ENCODE measurements around the gene KCTD19. TPM values are rescaled to one million over a fixed set of nuclear protein-coding genes. Genes with fewer than 3 reads are reported as not detected.

KCTD19 gene
- total and polyA plus RNA-seq, 5 donors from 2014 or later: not detected

DNA sequence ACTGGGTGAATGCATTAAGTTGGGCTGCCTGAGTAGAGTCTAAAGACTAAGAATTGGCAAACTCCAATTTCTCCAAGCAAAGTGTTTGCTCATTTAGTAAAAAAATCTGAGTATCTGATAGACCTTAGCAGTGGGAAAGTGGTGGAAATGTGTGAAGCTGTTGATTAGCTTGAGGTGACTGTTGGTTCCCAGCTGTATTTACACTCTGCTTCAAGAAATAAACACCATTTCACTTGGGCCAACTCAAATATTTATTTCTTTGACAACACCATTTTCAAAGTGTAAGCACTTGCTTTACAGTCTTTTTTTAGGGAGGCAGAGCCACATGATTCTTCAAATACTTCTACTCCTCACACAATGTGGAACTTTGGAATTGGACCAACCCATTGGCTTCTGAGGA lies 8.7 kb downstream of the KCTD19 start:
- peaks cover 38% of the 10 kb centered on the region for H3K27me3 Mint-ChIP-seq
- no peaks in the 10 kb centered on the region for H3K36me3 Mint-ChIP-seq
- H3K9me3 Mint-ChIP-seq: no peaks in the 10 kb centered on the region
- DNase-seq (no peak), ATAC-seq (ENCODE audit: low read depth in 2 of 2) (no peak)
- no peaks in the 10 kb centered on the region for H3K4me1 Mint-ChIP-seq
- Histone ChIP-seq H3K36me3 (ENCODE audit: control insufficient read depth, insufficient read depth, low read length) (no peaks in the 10 kb centered on the region), H3K27me3 (ENCODE audit: control insufficient read depth, insufficient read depth, low read length) (peaks cover 8% of the 10 kb centered on the region), H3K9me3 (ENCODE audit: control insufficient read depth in 2 of 2, low read length in 2 of 2) (no peaks in the 10 kb centered on the region), H3K4me1 (ENCODE audit: control insufficient read depth, insufficient read depth, low read length, poor library complexity, severe bottlenecking) (no peaks in the 10 kb centered on the region), H3K27ac (ENCODE audit: insufficient read depth, low read length, poor library complexity, severe bottlenecking) (no peak overlapping the region), H3K4me3 (ENCODE audit: low read depth, low read length) (no peak overlapping the region)
- no peak overlapping the region for H3K27ac Mint-ChIP-seq
- no peak overlapping the region for H3K4me3 Mint-ChIP-seq

DNA sequence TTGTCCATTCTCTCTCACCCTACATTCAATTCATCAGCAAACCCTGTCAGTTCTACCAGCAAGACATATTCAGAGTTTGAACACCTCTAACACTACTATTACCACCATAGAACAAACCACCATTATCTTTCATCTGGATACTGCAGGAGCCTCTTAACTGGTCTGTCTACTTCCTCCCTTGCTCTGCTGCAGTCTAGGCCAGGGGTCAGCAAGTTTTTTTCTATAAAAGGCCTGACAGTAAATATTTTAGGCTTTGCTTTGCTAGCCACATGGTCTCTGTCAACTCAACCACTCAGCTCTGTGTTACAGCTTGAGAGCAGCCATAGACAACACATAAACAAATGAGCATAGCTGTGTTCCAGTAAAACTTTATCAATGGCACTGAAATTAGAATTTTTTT lies 13.8 kb downstream of the KCTD19 start:
- Histone ChIP-seq H3K27me3 (ENCODE audit: control insufficient read depth, insufficient read depth, low read length) (no peaks in the 10 kb centered on the region), H3K4me3 (ENCODE audit: low read depth, low read length) (no peak overlapping the region), H3K27ac (ENCODE audit: insufficient read depth, low read length, poor library complexity, severe bottlenecking) (no peak overlapping the region), H3K9me3 (ENCODE audit: control insufficient read depth in 2 of 2, low read length in 2 of 2) (no peaks in the 10 kb centered on the region), H3K36me3 (ENCODE audit: control insufficient read depth, insufficient read depth, low read length) (no peaks in the 10 kb centered on the region), H3K4me1 (ENCODE audit: control insufficient read depth, insufficient read depth, low read length, poor library complexity, severe bottlenecking) (no peaks in the 10 kb centered on the region)
- ATAC-seq (ENCODE audit: low read depth in 2 of 2) (no peak), DNase-seq (no peak)
- Mint-ChIP-seq H3K27me3 (peaks cover 4% of the 10 kb centered on the region), H3K9me3 (peaks cover 0 to 2% (median 0%) of the 10 kb centered on the region in 7 donors), H3K27ac (peak overlapping the region in 1 of 3 donors; percentile 32), H3K4me1 (peaks cover 0 to 13% (median 3%) of the 10 kb centered on the region in 4 donors), H3K4me3 (no peak overlapping the region), H3K36me3 (no peaks in the 10 kb centered on the region)

DNA sequence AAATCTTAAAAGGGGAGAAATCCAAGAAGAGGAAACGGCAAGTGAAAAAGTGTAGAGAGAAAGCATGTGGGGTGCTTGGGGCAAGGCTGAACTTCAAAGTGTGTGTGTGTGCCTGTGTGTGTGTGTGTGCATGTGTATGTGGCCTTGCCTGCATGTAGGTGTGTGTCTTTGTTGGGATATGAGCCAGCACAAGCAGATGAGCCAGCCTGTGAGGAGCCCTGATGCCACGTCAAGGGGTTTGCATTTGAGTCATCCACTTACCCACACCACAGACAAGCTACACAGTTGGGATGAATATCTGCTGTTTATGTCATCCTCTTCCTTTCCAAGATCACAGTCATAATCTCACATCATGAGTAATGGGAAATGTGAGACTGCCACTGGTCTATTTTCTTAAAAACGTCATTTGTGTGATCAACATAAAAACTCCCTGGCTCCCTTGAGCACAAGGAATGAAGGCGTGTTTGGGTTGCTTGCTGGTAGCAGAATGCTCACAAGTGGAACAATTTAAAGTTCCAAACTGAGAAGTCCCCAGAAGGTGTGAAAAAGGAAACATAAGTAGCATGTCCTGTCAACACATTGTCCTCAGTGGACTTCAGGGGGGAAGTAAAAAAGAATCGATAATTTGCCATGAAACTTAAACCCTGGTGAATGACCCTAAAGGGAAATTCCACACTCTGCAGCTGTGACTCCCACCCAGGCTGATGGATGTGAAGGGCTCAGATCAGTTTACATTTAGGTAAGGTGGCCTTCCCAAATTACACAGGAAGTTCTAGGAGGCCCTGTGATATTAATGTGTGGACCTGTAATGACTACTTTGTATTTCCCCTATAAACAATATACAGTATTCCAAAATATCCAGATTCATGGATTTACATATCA lies 14.7 kb downstream of the KCTD19 start:
- Histone ChIP-seq H3K27me3 (ENCODE audit: control insufficient read depth, insufficient read depth, low read length) (no peaks in the 10 kb centered on the region), H3K4me3 (ENCODE audit: low read depth, low read length) (no peak overlapping the region), H3K27ac (ENCODE audit: insufficient read depth, low read length, poor library complexity, severe bottlenecking) (no peak overlapping the region), H3K36me3 (ENCODE audit: control insufficient read depth, insufficient read depth, low read length) (no peaks in the 10 kb centered on the region), H3K9me3 (ENCODE audit: control insufficient read depth in 2 of 2, low read length in 2 of 2) (no peaks in the 10 kb centered on the region), H3K4me1 (ENCODE audit: control insufficient read depth, insufficient read depth, low read length, poor library complexity, severe bottlenecking) (no peaks in the 10 kb centered on the region)
- peak in 1 of 3 donors; percentile 75 for DNase-seq
- peak overlapping the region in 1 of 3 donors; percentile 51 for H3K27ac Mint-ChIP-seq
- peak; percentile 60 to 64 for ATAC-seq (ENCODE audit: low read depth in 2 of 2)
- peaks cover 0 to 13% (median 3%) of the 10 kb centered on the region in 4 donors for H3K4me1 Mint-ChIP-seq
- H3K4me3 Mint-ChIP-seq: no peak overlapping the region
- H3K27me3 Mint-ChIP-seq: peaks cover 4% of the 10 kb centered on the region
- H3K36me3 Mint-ChIP-seq: no peaks in the 10 kb centered on the region
- H3K9me3 Mint-ChIP-seq: peaks cover 0 to 2% (median 0%) of the 10 kb centered on the region in 7 donors

DNA sequence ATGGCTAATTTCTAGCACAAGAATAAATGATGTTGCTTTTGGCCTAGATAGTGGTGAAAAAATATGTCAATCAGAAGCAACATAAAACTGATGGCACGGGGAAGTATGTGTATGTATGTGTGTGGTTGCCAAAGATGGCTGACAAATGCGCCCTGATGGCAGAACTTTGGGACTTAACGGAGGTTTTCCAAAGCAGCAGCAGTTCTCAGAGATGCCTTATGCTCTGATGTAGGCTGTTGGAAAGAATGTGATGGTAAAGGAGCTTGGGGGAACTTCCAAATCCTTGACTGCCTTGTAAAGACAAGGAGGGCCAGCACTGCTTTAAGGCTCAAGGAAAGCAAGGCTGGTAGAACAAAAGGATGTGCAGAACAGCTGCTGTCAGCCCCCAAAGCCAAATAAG lies 16.0 kb downstream of the KCTD19 start:
- no peaks in the 10 kb centered on the region for H3K9me3 ChIP-seq (ENCODE audit: control insufficient read depth in 2 of 2, low read length in 2 of 2)
- ATAC-seq (ENCODE audit: low read depth in 2 of 2): no peak

DNA sequence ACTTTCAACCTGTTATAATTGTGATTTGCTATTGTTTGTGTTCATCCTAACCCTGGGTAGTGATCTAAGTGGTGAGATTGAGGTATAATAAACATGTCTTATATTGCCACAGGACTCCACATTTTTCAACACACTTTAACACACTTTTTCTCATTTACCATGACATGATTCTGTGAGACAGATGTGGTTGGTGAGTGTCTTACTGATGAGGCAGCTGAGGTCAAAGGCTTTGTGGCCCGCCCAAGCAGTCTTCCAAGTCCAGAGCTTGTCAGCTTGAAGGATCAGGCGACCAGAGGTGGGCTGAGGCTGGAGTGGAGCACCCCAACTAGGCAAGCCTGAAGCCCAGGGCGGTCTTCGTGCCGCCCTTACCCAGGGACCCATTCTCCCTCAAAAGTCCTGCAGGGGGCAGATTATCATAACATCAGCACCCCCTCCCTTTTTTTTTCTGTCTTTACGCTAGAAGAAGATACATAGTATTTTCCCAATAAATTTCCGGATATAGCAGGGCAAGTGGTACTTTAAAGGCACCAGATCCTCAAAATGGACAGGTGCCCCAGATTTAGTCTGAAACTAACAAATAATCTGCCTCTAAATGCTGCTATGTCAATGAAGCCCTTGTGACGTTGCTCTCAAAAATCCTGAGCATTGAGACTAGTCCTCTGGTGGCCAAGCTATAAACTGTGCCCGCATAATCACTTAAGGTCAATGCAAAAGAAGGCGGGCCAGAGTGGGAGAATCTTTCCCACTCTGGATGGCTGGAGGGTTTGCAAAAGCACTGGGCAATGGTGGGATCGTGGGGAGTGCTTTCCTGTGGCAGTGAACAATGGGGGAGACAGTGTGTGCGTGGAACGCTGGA lies 21.1 kb downstream of the KCTD19 start:
- no peaks in the 10 kb centered on the region for H3K36me3 Mint-ChIP-seq
- no peak overlapping the region for H3K27ac ChIP-seq (ENCODE audit: insufficient read depth, low read length, poor library complexity, severe bottlenecking)
- no peaks in the 10 kb centered on the region for H3K27me3 ChIP-seq (ENCODE audit: control insufficient read depth, insufficient read depth, low read length)
- H3K36me3 ChIP-seq (ENCODE audit: control insufficient read depth, insufficient read depth, low read length): no peaks in the 10 kb centered on the region
- no peak overlapping the region for H3K4me3 ChIP-seq (ENCODE audit: low read depth, low read length)
- H3K4me3 Mint-ChIP-seq: no peak overlapping the region
- no peaks in the 10 kb centered on the region for H3K9me3 ChIP-seq (ENCODE audit: control insufficient read depth in 2 of 2, low read length in 2 of 2)
- H3K27ac Mint-ChIP-seq: no peak overlapping the region
- no peaks in the 10 kb centered on the region for H3K4me1 ChIP-seq (ENCODE audit: control insufficient read depth, insufficient read depth, low read length, poor library complexity, severe bottlenecking)
- H3K9me3 Mint-ChIP-seq: peaks cover 0 to 2% (median 0%) of the 10 kb centered on the region in 7 donors
- ATAC-seq (ENCODE audit: low read depth in 2 of 2) (no peak), DNase-seq (no peak)
- no peaks in the 10 kb centered on the region for H3K27me3 Mint-ChIP-seq
- no peaks in the 10 kb centered on the region for H3K4me1 Mint-ChIP-seq

More for the DNA sequence above, 16.0 kb downstream of the KCTD19 start:
- no peak overlapping the region for H3K4me3 ChIP-seq (ENCODE audit: low read depth, low read length)
- Mint-ChIP-seq H3K4me3 (no peak overlapping the region), H3K27me3 (peaks cover 4% of the 10 kb centered on the region), H3K27ac (no peak overlapping the region), H3K9me3 (peaks cover 0 to 2% (median 0%) of the 10 kb centered on the region in 7 donors), H3K36me3 (no peaks in the 10 kb centered on the region), H3K4me1 (peaks cover 0 to 13% (median 3%) of the 10 kb centered on the region in 4 donors)
- no peaks in the 10 kb centered on the region for H3K36me3 ChIP-seq (ENCODE audit: control insufficient read depth, insufficient read depth, low read length)
- H3K27me3 ChIP-seq (ENCODE audit: control insufficient read depth, insufficient read depth, low read length): no peaks in the 10 kb centered on the region
- H3K4me1 ChIP-seq (ENCODE audit: control insufficient read depth, insufficient read depth, low read length, poor library complexity, severe bottlenecking): no peaks in the 10 kb centered on the region
- no peak overlapping the region for H3K27ac ChIP-seq (ENCODE audit: insufficient read depth, low read length, poor library complexity, severe bottlenecking)
- no peak for DNase-seq

DNA sequence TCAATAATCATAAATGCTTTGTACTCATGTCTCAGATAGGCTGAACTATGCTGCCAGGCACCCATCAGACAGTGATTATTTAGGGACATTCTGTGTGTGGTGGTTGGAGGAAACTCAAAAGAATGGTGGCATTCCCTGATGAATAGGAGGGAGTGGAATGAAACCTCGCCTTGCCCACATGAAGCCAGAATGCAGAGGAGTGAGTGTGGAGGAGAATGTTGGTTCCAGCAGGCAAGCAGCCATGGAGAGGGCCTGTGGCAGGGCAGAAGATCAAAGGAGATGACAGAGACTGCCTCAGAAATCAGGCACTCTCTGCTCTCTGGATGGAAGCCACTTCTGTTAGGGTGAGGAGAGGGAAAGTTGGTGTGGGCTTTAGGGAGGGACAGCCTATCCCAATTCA lies 22.5 kb downstream of the KCTD19 start:
- no peaks in the 10 kb centered on the region for H3K9me3 ChIP-seq (ENCODE audit: control insufficient read depth in 2 of 2, low read length in 2 of 2)
- DNase-seq: no peak
- H3K4me1 Mint-ChIP-seq: no peaks in the 10 kb centered on the region
- no peaks in the 10 kb centered on the region for H3K36me3 Mint-ChIP-seq
- no peaks in the 10 kb centered on the region for H3K9me3 Mint-ChIP-seq
- H3K4me1 ChIP-seq (ENCODE audit: control insufficient read depth, insufficient read depth, low read length, poor library complexity, severe bottlenecking): no peaks in the 10 kb centered on the region
- no peaks in the 10 kb centered on the region for H3K27me3 Mint-ChIP-seq
- peak overlapping the region in 1 of 4 donors; percentile 23 for H3K4me3 Mint-ChIP-seq
- no peak overlapping the region for H3K27ac ChIP-seq (ENCODE audit: insufficient read depth, low read length, poor library complexity, severe bottlenecking)
- H3K36me3 ChIP-seq (ENCODE audit: control insufficient read depth, insufficient read depth, low read length): no peaks in the 10 kb centered on the region
- ATAC-seq (ENCODE audit: low read depth in 2 of 2): no peak
- peak overlapping the region in 1 of 3 donors; percentile 14 for H3K27ac Mint-ChIP-seq
- H3K27me3 ChIP-seq (ENCODE audit: control insufficient read depth, insufficient read depth, low read length): no peaks in the 10 kb centered on the region
- H3K4me3 ChIP-seq (ENCODE audit: low read depth, low read length): no peak overlapping the region

DNA sequence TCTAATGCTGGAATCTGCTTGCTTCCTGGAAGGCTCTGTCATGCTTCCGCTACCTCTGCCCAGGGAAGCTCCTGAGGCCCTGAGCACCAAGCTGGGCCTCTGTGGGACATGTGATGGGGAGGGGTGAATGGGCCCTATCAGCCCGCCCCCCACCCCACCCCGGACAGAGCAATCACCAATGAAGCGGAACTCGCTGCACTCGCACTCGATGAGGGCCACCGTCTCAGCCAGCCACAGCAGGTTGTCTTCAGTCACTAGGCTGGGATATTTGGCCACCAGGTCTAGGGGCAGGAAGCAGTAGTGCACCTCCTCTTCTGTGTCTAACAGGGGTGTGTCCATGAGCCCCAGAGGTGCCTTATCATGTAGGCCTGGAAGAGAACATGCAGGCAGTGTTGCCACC lies 23.6 kb downstream of the KCTD19 start:
- Histone ChIP-seq H3K27ac (ENCODE audit: insufficient read depth, low read length, poor library complexity, severe bottlenecking) (no peak overlapping the region), H3K9me3 (ENCODE audit: control insufficient read depth in 2 of 2, low read length in 2 of 2) (no peaks in the 10 kb centered on the region), H3K36me3 (ENCODE audit: control insufficient read depth, insufficient read depth, low read length) (no peaks in the 10 kb centered on the region), H3K4me3 (ENCODE audit: low read depth, low read length) (no peak overlapping the region), H3K27me3 (ENCODE audit: control insufficient read depth, insufficient read depth, low read length) (no peaks in the 10 kb centered on the region), H3K4me1 (ENCODE audit: control insufficient read depth, insufficient read depth, low read length, poor library complexity, severe bottlenecking) (no peaks in the 10 kb centered on the region)
- H3K27me3 Mint-ChIP-seq: no peaks in the 10 kb centered on the region
- ATAC-seq (ENCODE audit: low read depth in 2 of 2): no peak
- no peak overlapping the region for H3K27ac Mint-ChIP-seq
- H3K4me1 Mint-ChIP-seq: no peaks in the 10 kb centered on the region
- no peak overlapping the region for H3K4me3 Mint-ChIP-seq
- DNase-seq: peak in 1 of 3 donors; percentile 20
- no peaks in the 10 kb centered on the region for H3K9me3 Mint-ChIP-seq
- no peaks in the 10 kb centered on the region for H3K36me3 Mint-ChIP-seq
